Thymus (tissue), 11 donors: ENCODE results near the gene UBL7. TPM values are rescaled to one million over a fixed set of nuclear protein-coding genes. Genes with fewer than 3 reads are reported as not detected.

Source experiments
- DNase-seq, 9 donors: peaks; one replicate each; pipeline ENCODE4 v3.0.0-alpha.2; 2013; ENCODE audit warnings: low spot score in 9 of 9, low read depth in 6 of 9, missing footprints in 1 of 9
- H3K27ac ChIP-seq, 2 donors: one replicate each; pipeline ENCODE4 v1.5.1; 2013; ENCODE audit warnings: control low read depth in 1 of 2, low read depth in 1 of 2, low read length in 1 of 2, mild to moderate bottlenecking in 1 of 2, moderate library complexity in 1 of 2
- H3K27me3 ChIP-seq, 2 donors: one replicate each; pipeline ENCODE4 v1.5.1; 2013; ENCODE audit warnings: low read length in 1 of 2; ENCODE audit not compliant: control insufficient read depth in 2 of 2, insufficient read depth in 1 of 2
- H3K36me3 ChIP-seq, 2 donors: one replicate each; pipeline ENCODE4 v1.5.1; 2013; ENCODE audit warnings: low read length in 1 of 2, mild to moderate bottlenecking in 1 of 2, moderate library complexity in 1 of 2; ENCODE audit not compliant: control insufficient read depth in 2 of 2, insufficient read depth in 2 of 2
- H3K4me1 ChIP-seq, 2 donors: one replicate each; pipeline ENCODE4 v1.5.1; 2013; ENCODE audit warnings: low read length in 2 of 2; ENCODE audit not compliant: control insufficient read depth in 2 of 2, insufficient read depth in 2 of 2
- H3K4me3 ChIP-seq, 2 donors: one replicate each; pipeline ENCODE4 v1.5.1; 2013; ENCODE audit warnings: low read length in 2 of 2, control low read depth in 1 of 2, mild to moderate bottlenecking in 1 of 2
- H3K9me3 ChIP-seq, 2 donors: one replicate each; pipeline ENCODE4 v1.5.1; 2013; ENCODE audit warnings: low read length in 1 of 2, mild to moderate bottlenecking in 1 of 2; ENCODE audit not compliant: control insufficient read depth in 2 of 2, insufficient read depth in 1 of 2
- WGBS: extraction: QIAGEN DNeasy Blood & Tissue Kit; methylation state at CpG from one replicate; pipeline ENCODE4 v1.1.7; 2013; 5-methylcytosine and 5-hydroxymethylcytosine counted together
- polyA plus RNA-seq: library from polyadenylated mRNA; stranded (reverse); fragments of 200-250 nt; gene quantifications from one replicate; pipeline ENCODE4 v1.2.3, GENCODE V29; 2013
- total RNA-seq: library from RNA; stranded (reverse); fragments of 120-200 nt; gene quantifications from one replicate; pipeline ENCODE4 v1.2.4, GENCODE V29; 2013
- donor health status: healthy.

The UBL7 gene
- total and polyA plus RNA-seq, 2 donors: 38.7 to 78.3 TPM

DNA sequence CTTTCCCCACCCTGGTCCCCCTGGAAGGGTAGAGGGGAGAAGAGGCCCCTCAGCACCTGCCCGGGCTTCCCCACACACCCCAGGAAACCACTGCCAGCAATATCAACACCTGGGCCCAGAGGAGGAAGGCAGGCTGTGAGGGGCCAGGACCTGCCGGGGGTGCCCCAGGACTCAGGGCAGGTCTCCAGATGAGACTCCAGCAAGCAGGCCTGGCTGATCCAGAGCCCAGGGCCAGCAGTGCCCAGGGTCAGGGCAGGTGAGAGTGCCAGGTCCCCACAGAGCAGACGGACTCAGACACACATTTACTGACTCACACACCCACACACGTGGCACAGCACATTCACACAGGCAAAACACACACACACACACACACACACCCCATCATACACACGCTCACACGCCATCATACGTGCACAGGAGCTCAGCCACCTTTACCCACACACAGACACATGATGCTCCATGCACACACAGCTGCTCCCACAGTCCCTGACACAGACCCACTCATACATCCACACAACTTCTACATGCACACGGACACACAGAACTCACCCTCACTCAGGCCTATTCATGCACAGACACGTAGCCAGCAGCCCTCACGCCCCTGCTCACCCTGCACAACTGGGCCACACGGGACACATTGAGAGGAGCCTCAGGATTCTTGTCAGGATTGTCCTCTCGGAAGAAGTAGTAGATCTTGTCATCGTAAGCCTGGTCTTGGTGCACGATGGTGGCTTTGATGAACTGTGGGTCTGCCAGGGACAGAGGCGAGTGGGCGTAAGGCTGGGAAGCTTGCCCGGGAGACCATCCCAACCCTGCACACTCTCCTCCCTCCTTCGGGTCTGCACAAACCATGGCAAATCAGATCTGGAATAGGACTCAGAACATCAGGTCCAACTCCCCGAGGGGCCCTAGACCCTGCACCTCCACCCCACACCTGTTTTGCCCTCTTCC lies 44.7 kb downstream of the UBL7 start:
- DNase-seq: peak in 1 of 9 donors; percentile 65
- Histone ChIP-seq H3K4me1 (peaks cover 50 to 80% of the 10 kb centered on the region in 2 donors), H3K27ac (peak overlapping the region; percentile 20 to 81), H3K9me3 (peaks cover 0 to 14% of the 10 kb centered on the region in 2 donors), H3K27me3 (no peaks in the 10 kb centered on the region), H3K36me3 (peaks cover 61 to 88% of the 10 kb centered on the region in 2 donors), H3K4me3 (peak overlapping the region in 1 of 2 donors; percentile 26)
- WGBS: 79% methylated on average over 19 of the region's 19 CpGs

DNA sequence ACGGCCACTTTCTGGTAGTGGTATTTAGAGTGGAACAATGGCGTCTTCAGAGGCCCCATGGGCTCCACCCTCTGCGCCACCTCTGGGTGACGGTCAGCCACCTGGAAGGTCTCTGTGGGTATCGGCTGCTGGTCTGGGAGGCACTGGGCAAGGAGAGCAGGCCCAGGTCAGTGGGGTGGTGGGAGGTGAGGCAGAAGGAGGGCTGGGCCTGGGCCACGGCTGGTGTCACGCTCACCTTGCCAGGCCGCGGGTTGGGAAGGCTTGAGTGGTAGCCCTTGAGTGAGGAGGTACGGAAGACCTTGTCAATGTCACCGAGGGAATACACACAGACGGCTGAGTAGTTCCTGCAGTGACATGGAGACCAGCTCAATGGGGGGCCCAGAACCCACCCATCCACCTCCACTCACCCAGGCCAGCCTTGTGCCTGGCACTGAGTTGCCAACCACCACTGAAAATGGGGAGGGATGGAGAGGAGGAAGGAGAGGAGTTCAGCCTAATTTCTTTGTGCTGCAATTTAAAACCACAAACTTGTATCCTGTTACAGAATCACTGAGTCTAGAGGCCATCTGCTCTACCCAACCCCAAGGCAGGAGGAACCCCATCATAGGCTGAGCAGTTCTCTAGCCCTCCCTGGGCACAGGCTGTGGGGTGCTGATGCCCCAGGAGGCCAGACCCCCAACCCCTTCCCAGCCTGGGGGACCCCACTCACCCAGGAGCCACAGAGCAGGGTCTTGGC lies 46.2 kb downstream of the UBL7 start:
- H3K4me1 ChIP-seq: peaks cover 45 to 66% of the 10 kb centered on the region in 2 donors
- DNase-seq: peak in 1 of 9 donors; percentile 59

DNA sequence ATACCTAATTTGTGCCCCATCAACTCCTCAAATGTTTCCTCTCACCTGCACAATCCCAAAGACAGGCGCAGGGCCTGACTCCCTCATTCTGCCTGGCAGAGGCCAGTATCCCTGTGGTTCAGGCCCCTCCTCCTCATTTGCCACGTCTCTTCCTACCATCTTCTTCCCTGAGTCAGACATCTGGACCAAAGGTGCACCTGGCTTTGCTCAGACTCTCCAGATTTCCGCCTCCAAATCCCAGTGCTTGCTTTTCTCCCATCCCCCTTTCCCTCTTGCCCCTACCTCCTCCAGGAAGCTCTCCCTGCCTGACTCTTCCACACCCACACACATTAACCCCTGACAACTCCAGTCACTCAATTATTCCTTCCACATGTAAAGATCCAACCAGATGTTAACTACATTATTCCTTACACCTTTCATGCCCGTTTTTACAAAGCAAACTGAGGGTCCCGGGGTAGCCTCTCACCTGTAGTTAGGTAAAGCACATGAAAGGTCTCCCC lies 46.8 kb downstream of the UBL7 start:
- DNase-seq: no peak
- 95% methylated on average over 5 of the region's 5 CpGs for WGBS
- no peak overlapping the region for H3K4me3 ChIP-seq
- peaks cover 0 to 10% of the 10 kb centered on the region in 2 donors for H3K9me3 ChIP-seq
- no peaks in the 10 kb centered on the region for H3K27me3 ChIP-seq
- no peak overlapping the region for H3K27ac ChIP-seq
- peaks cover 43 to 61% of the 10 kb centered on the region in 2 donors for H3K4me1 ChIP-seq
- H3K36me3 ChIP-seq: peaks cover 75 to 96% of the 10 kb centered on the region in 2 donors

More for the DNA sequence above, 46.2 kb downstream of the UBL7 start:
- peak overlapping the region; percentile 18 to 81 for H3K27ac ChIP-seq
- H3K36me3 ChIP-seq: peaks cover 75 to 97% of the 10 kb centered on the region in 2 donors
- WGBS: 96% methylated on average over 12 of the region's 12 CpGs
- H3K9me3 ChIP-seq: peaks cover 0 to 14% of the 10 kb centered on the region in 2 donors
- H3K27me3 ChIP-seq: no peaks in the 10 kb centered on the region
- peak overlapping the region in 1 of 2 donors; percentile 26 for H3K4me3 ChIP-seq

DNA sequence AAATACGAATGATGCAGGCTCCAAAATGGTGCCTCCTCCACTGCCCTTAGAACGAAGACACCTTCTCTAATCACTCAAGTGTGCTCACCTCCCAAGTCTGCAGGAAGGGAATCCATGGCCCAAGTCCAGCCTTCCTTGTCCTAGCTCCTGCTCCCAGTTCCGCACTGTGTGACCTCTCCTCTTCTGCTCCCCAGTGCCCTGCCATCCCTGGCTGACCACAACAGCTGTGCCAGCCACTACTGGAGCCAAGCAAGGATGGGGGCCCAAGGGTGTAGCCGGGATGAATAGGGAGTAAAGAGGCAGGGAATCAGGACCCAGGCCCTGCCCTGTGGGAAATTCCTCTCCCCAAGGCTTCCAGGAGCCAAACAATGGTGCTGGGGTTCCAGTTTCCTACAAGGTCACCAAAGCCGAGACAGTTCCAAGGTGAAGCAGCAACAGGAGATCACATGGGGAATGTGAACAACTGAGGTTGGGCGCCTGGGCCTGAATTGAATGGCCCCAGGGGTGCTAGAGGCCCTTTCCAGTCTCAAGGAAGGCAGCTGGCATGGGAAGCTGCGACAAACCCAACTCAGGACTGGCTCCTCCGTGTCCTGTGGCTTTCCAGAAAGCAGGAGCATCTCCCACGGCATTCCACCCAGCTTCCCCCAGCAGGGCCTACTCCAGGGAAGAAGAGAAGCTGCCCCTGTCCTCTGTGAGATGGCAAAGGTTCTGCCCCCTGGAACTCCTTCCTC lies 47.4 kb downstream of the UBL7 start:
- Histone ChIP-seq H3K36me3 (peaks cover 72 to 93% of the 10 kb centered on the region in 2 donors), H3K4me3 (no peak overlapping the region), H3K9me3 (peaks cover 0 to 4% of the 10 kb centered on the region in 2 donors), H3K4me1 (peaks cover 38 to 55% of the 10 kb centered on the region in 2 donors), H3K27me3 (no peaks in the 10 kb centered on the region), H3K27ac (no peak overlapping the region)
- DNase-seq: no peak
- 96% methylated on average over 9 of the region's 9 CpGs for WGBS

DNA sequence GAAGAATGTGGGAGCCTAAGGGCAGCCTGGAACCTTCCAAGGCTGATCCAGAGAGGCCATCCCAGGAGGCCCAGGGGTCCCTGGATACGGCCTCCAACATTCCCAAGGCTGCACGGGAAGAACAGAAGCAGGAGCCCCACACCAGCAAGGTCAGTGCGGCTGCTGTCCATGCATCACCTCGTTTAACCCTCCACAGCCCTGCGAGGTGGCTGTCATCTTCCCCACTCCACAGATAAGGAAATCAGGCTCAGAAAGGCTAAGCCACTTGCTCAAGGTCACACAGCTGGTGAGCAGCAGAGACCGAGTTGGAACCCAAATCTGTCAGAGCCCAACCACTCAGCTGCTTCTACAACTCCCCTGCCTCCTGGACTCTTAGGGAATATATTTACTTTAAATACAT lies 48.8 kb downstream of the UBL7 start:
- DNase-seq: no peak
- H3K4me1 ChIP-seq: peaks cover 28 to 51% of the 10 kb centered on the region in 2 donors
- H3K4me3 ChIP-seq: no peak overlapping the region
- no peak overlapping the region for H3K27ac ChIP-seq
- WGBS: 97% methylated on average over 6 of the region's 6 CpGs
- peaks cover 0 to 4% of the 10 kb centered on the region in 2 donors for H3K9me3 ChIP-seq
- H3K27me3 ChIP-seq: no peaks in the 10 kb centered on the region
- peaks cover 63 to 80% of the 10 kb centered on the region in 2 donors for H3K36me3 ChIP-seq

DNA sequence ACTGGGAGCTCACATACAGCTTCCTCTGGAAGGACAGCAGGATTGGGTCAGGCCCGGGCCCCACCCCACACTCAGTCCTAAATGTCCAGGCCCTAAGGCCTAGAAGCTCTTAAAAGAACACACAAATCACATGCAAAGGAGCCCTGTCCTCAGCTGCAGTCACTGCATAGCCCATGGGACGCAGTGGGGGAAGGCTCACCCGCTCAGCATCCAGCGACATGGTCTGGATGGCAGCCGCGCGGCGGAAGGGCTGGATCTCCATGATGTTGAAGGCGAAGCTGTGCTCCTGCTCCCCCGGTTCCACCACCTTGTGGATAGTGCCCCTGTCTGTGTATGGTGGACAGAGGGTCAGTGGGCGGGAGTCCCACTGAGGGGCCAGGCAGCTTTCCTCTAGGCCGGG lies 49.3 kb downstream of the UBL7 start:
- peaks cover 0 to 4% of the 10 kb centered on the region in 2 donors for H3K9me3 ChIP-seq
- H3K27me3 ChIP-seq: no peaks in the 10 kb centered on the region
- no peak overlapping the region for H3K27ac ChIP-seq
- 97% methylated on average over 12 of the region's 12 CpGs for WGBS
- no peak for DNase-seq
- H3K4me1 ChIP-seq: peaks cover 24 to 51% of the 10 kb centered on the region in 2 donors
- H3K36me3 ChIP-seq: peaks cover 58 to 75% of the 10 kb centered on the region in 2 donors
- no peak overlapping the region for H3K4me3 ChIP-seq

DNA sequence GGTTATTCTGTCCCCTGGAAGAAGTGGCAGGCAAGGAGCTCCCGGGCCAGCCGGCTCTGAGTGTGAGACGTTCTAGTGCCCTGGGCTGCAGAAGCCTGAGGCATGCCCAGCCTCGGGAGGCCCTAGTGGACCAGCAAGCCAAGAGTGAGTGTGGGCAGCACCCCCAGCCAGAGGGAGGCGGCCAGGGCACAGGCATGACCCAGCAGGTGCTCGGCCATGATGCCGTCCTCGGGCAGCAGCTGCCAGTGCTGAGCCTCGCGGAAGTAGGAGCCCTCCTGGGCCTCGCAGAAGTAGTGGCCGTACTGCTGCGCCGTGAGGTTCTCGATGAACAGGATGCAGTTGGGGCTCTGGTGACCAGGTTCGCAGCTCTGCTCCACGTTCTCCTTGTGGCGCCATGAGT lies 50.5 kb downstream of the UBL7 start:
- no peak for DNase-seq
- H3K4me3 ChIP-seq: no peak overlapping the region
- H3K4me1 ChIP-seq: peaks cover 12 to 51% of the 10 kb centered on the region in 2 donors
- H3K9me3 ChIP-seq: peaks cover 0 to 4% of the 10 kb centered on the region in 2 donors
- H3K36me3 ChIP-seq: peaks cover 46 to 65% of the 10 kb centered on the region in 2 donors
- H3K27me3 ChIP-seq: no peaks in the 10 kb centered on the region
- WGBS: 98% methylated on average over 18 of the region's 18 CpGs
- H3K27ac ChIP-seq: no peak overlapping the region

DNA sequence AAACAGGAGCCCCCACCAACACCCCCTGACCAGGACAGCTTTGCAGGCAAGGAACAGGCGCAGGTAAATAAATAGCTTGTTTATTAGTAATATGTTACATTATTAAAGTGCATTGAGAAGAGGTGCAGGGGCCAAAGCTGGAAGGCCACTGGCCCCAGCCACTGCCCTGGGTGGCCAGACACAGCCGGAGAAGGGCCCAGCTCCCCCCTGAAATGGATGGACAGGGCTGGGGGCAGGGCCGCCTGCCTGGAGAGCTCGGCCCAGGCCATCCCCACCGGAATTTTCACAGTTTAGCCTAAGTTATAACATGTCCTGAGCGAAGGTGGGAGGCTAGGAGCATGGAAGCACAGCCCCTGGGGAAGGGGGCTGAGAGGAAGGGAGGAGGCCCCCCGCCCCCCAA lies 51.7 kb downstream of the UBL7 start:
- Histone ChIP-seq H3K9me3 (no peaks in the 10 kb centered on the region), H3K27me3 (no peaks in the 10 kb centered on the region), H3K4me1 (peaks cover 1 to 47% of the 10 kb centered on the region in 2 donors), H3K36me3 (peaks cover 40 to 52% of the 10 kb centered on the region in 2 donors), H3K4me3 (no peak overlapping the region), H3K27ac (no peak overlapping the region)
- 95% methylated on average over 7 of the region's 7 CpGs for WGBS
- no peak for DNase-seq
